Calu3 (cell line): ENCODE measurements around the gene ZNF280D. TPM values are rescaled to one million over a fixed set of nuclear protein-coding genes. Genes with fewer than 3 reads are reported as not detected.

ENCODE experiments used
- BruUV-seq: library from RNA; stranded (reverse); fragments of 400-500 nt; replicated peaks from 2 replicates; lab custom pipeline; 2021; lab: Mats Ljungman, UMichigan
- CTCF ChIA-PET: fragments of 300-600 bp; sonication (Branson Sonifier 250); formaldehyde crosslinking; loops from one replicate; lab custom pipeline; 2022; ENCODE audit warnings: antibody characterized with exemption; lab: Charles Lee
- DNase-seq: peaks from one replicate; pipeline ENCODE4 v3.0.0; 2022
- H3K27ac Mint-ChIP-seq: one replicate; pipeline ENCODE4 v1.8.0; 2022; ENCODE audit warnings: mixed read lengths; ENCODE audit not compliant: unreplicated experiment
- H3K27me3 Mint-ChIP-seq: one replicate; pipeline ENCODE4 v1.8.0; 2022; ENCODE audit warnings: mixed read lengths; ENCODE audit not compliant: unreplicated experiment
- H3K36me3 Mint-ChIP-seq: one replicate; pipeline ENCODE4 v1.8.0; 2022; ENCODE audit warnings: mild to moderate bottlenecking, moderate library complexity, mixed read lengths; ENCODE audit not compliant: insufficient read depth, unreplicated experiment
- H3K4me1 Mint-ChIP-seq: one replicate; pipeline ENCODE4 v1.8.0; 2022; ENCODE audit warnings: mild to moderate bottlenecking, low read depth, mixed read lengths; ENCODE audit not compliant: unreplicated experiment
- H3K4me3 Mint-ChIP-seq: one replicate; pipeline ENCODE4 v1.8.0; 2022; ENCODE audit warnings: mild to moderate bottlenecking, low read depth, moderate library complexity, mixed read lengths; ENCODE audit not compliant: unreplicated experiment
- H3K9me3 Mint-ChIP-seq: one replicate; pipeline ENCODE4 v1.8.0; 2022; ENCODE audit warnings: low read depth, mixed read lengths; ENCODE audit not compliant: unreplicated experiment
- intact Hi-C: fragments of 100-400 bp; cut with micrococcal nuclease; formaldehyde crosslinking; loops from one replicate; pipeline ENCODE4 v1.10.0; 2022; ENCODE audit not compliant: unreplicated experiment
- total RNA-seq: library from RNA; stranded (reverse); gene quantifications from 2 replicates; pipeline ENCODE4 v1.2.3, GENCODE V29; 2022
- TF ChIP-seq, protein P1 (sequence below): fragments of 200-600 bp; IDR thresholded peaks from one replicate; pipeline ENCODE4 v1.8.0; 2022; ENCODE audit warnings: antibody characterized with exemption; ENCODE audit not compliant: unreplicated experiment

The ZNF280D gene
- total RNA-seq, 1 experiment from 2014 or later: 36.0 TPM

DNA sequence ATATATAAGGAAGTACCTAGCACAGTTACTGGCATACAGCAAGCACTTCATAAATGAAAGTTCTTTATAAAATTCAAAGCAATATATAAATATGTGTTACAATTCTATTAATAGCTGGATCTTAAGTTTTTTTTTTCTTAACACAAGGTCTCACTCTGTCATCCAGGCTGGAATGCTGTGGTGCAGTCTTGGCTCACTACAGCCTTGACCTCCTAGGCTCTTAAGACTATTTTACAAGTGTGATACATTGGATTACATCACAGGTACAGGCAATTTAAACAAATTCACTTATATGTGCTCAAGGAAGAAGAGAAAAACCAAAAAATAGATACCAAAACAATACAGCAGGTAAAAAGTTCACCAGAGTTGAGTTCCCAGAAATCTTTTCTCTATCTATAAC is 60.6 kb downstream of the ZNF280D start:
- no peaks in the 10 kb centered on the region for H3K9me3 Mint-ChIP-seq
- H3K36me3 Mint-ChIP-seq: no peaks in the 10 kb centered on the region
- TF ChIP-seq, protein P1, sequence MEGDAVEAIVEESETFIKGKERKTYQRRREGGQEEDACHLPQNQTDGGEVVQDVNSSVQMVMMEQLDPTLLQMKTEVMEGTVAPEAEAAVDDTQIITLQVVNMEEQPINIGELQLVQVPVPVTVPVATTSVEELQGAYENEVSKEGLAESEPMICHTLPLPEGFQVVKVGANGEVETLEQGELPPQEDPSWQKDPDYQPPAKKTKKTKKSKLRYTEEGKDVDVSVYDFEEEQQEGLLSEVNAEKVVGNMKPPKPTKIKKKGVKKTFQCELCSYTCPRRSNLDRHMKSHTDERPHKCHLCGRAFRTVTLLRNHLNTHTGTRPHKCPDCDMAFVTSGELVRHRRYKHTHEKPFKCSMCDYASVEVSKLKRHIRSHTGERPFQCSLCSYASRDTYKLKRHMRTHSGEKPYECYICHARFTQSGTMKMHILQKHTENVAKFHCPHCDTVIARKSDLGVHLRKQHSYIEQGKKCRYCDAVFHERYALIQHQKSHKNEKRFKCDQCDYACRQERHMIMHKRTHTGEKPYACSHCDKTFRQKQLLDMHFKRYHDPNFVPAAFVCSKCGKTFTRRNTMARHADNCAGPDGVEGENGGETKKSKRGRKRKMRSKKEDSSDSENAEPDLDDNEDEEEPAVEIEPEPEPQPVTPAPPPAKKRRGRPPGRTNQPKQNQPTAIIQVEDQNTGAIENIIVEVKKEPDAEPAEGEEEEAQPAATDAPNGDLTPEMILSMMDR: no peak
- H3K27ac Mint-ChIP-seq: no peak overlapping the region
- DNase-seq: no peak
- BruUV-seq: no TSS peak
- intact Hi-C loops: no loop called here
- CTCF ChIA-PET: no interaction called here
- no peaks in the 10 kb centered on the region for H3K4me1 Mint-ChIP-seq
- H3K27me3 Mint-ChIP-seq: no peaks in the 10 kb centered on the region
- no peak overlapping the region for H3K4me3 Mint-ChIP-seq

DNA sequence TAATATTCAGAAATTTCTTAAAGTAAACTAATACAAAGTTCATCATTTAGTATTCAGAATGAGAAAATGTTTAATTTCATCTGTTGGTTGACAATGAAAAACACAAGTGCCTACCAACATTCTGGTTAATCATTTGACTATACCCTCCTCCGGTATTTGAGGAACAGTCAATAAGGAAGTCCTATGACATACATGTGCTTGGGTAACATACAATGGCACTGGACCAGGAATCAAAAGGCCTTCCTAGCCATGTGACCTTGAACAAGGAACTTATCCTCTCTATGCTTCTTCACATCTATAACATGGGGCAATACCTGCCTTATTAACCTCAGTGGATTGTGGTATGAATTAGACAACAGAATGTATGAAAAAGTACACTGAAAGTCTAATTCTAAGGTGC is 65.8 kb downstream of the ZNF280D start:
- H3K4me3 Mint-ChIP-seq: no peak overlapping the region
- intact Hi-C loops: no loop called here

DNA sequence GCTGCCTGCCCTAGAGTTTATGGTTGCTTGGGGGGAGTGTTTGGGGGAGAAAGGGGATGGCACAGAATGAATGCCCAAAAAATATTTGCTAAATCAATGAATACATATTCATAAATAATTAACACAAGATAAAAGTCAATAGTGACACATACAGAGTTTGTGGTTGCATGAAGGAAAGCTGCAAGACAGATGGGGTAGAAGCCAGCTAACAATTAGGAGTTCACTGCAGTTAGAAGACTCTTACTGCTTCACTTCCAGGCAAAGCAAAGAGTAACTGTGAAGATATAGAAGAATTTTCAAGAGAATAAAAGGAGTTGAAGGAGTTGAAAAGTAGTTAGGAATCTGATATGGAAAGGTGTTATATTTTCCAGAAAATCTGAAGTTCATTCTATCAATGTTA is 72.4 kb downstream of the ZNF280D start:
- Mint-ChIP-seq H3K4me3 (no peak overlapping the region), H3K4me1 (peaks cover 9% of the 10 kb centered on the region), H3K9me3 (no peaks in the 10 kb centered on the region), H3K27me3 (no peaks in the 10 kb centered on the region), H3K36me3 (peaks cover 6% of the 10 kb centered on the region), H3K27ac (no peak overlapping the region)
- CTCF ChIA-PET: no interaction called here
- no TSS peak for BruUV-seq
- DNase-seq: no peak
- TF ChIP-seq, protein P1: no peak
- intact Hi-C loops: no loop called here

More for the DNA sequence above, 65.8 kb downstream of the ZNF280D start:
- peak; percentile 28 for DNase-seq
- no peak overlapping the region for H3K27ac Mint-ChIP-seq
- no peaks in the 10 kb centered on the region for H3K4me1 Mint-ChIP-seq
- no peaks in the 10 kb centered on the region for H3K27me3 Mint-ChIP-seq
- CTCF ChIA-PET: no interaction called here
- no TSS peak for BruUV-seq
- H3K36me3 Mint-ChIP-seq: peaks cover 6% of the 10 kb centered on the region
- H3K9me3 Mint-ChIP-seq: no peaks in the 10 kb centered on the region
- TF ChIP-seq, protein P1: no peak

DNA sequence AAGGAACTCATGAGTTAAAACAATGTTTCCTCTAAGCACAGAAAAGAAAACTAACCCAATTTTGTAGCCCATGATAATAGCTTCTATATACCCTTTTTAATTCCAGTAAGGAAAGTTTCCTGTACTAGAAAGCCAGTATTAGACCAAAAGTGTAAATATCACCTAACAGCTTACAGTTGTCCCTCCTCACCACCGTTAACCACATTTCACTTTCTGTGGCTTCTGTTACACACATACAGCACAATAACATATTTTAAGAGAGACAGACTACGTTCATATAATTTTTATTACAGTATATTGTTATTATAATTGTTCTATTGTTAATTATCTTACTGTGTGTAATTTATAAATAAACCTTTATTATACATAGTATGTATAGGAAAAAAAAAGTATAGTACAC is 74.1 kb downstream of the ZNF280D start:
- no TSS peak for BruUV-seq
- TF ChIP-seq, protein P1: no peak
- no peaks in the 10 kb centered on the region for H3K27me3 Mint-ChIP-seq
- H3K27ac Mint-ChIP-seq: no peak overlapping the region
- peaks cover 9% of the 10 kb centered on the region for H3K4me1 Mint-ChIP-seq
- no peak for DNase-seq
- CTCF ChIA-PET: interaction anchor here (0.6 to 0.7 kb wide), 2 partner anchors 42 to 282 kb away, joined by 4 to 6 read pairs; no protein-coding TSS in a partner anchor
- intact Hi-C loops: no loop called here
- H3K9me3 Mint-ChIP-seq: no peaks in the 10 kb centered on the region
- no peaks in the 10 kb centered on the region for H3K36me3 Mint-ChIP-seq
- no peak overlapping the region for H3K4me3 Mint-ChIP-seq
